Activated T-cell treated with anti-CD3 and anti-CD28 coated beads, Interleukin-2, amount 50 U/mL, for 72 hours (primary cell): ENCODE measurements around the gene GPR146. TPM values are rescaled to one million over a fixed set of nuclear protein-coding genes. Genes with fewer than 3 reads are reported as not detected.
"Not testable (repeated sequence)": the region's sequence is repeated elsewhere in the genome, so short reads cannot be mapped to it uniquely, and the experiment has no call there.

Source experiments
- ATAC-seq, 2 donors: fragments of 150-1000 bp; cut with Tn5 transposase; replicated peaks in 1 of 2; 2 replicates each; pipeline ENCODE4 v1.10.0; 2021; ENCODE audit warnings: moderate library complexity in 2 of 2, mild to moderate bottlenecking in 1 of 2
- DNase-seq, 2 donors: peaks; one replicate each; pipeline ENCODE4 v3.0.0; 2021 to 2022; ENCODE audit warnings: mixed read lengths in 1 of 2
- H3K27ac Mint-ChIP-seq: one replicate; pipeline ENCODE4 v1.8.0; 2022; ENCODE audit warnings: mild to moderate bottlenecking, moderate library complexity, mixed read lengths
- H3K27me3 Mint-ChIP-seq: one replicate; pipeline ENCODE4 v1.8.0; 2022; ENCODE audit warnings: low read depth, mixed read lengths
- H3K36me3 Mint-ChIP-seq, 2 donors: one replicate each; pipeline ENCODE4 v1.8.0; 2022; ENCODE audit warnings: mixed read lengths in 2 of 2, mild to moderate bottlenecking in 1 of 2; ENCODE audit not compliant: insufficient read depth in 2 of 2
- H3K4me1 Mint-ChIP-seq: one replicate; pipeline ENCODE4 v1.8.0; 2022; ENCODE audit warnings: low read depth, mixed read lengths
- H3K4me3 Mint-ChIP-seq, 2 donors: one replicate each; pipeline ENCODE4 v1.8.0; 2022; ENCODE audit warnings: mild to moderate bottlenecking in 2 of 2, mixed read lengths in 2 of 2, moderate library complexity in 2 of 2
- H3K9me3 Mint-ChIP-seq, 2 donors: one replicate each; pipeline ENCODE4 v1.8.0; 2022; ENCODE audit warnings: mixed read lengths in 2 of 2
- total RNA-seq, 2 donors: library from RNA; stranded (reverse); gene quantifications; one replicate each; pipeline ENCODE4 v1.2.3, GENCODE V29; 2022

Gene GPR146
- total RNA-seq, 2 donors from 2014 or later, result 0.91 to 2.7 TPM

DNA sequence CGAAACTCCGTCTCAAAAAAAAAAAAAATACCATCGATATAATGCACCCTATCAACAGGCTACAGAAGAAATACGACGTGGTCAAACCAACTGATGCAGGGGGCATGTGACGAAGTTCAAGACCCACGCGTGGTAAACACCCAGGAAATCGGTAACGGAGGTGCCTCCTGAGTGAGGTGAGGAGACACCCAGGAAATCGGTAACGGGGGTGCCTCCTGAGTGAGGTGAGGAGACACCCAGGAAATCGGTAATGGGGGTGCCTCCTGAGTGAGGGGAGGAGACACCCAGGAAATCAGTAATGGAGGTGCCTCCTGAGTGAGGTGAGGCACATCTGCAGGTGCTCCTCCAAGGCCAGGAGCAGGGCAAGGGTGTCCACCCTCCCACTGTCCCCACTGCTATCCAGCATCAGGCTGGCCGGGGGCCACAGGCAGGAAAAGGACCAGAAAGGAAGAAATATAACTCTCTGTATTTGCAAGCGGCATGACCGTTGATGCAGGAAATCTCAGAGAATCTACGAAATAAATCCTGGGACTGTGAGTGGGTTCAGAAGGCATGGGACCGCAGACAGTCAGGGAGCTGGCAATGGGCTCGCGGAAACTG is 10.7 kb upstream of the GPR146 start:
- no peaks in the 10 kb centered on the region for H3K9me3 Mint-ChIP-seq
- H3K27me3 Mint-ChIP-seq, result no peaks in the 10 kb centered on the region
- H3K27ac Mint-ChIP-seq, result no peak overlapping the region
- H3K4me1 Mint-ChIP-seq, result peaks cover 28% of the 10 kb centered on the region
- ATAC-seq (no peak), DNase-seq (no peak)
- H3K4me3 Mint-ChIP-seq, result no peak overlapping the region
- no peaks in the 10 kb centered on the region for H3K36me3 Mint-ChIP-seq

DNA sequence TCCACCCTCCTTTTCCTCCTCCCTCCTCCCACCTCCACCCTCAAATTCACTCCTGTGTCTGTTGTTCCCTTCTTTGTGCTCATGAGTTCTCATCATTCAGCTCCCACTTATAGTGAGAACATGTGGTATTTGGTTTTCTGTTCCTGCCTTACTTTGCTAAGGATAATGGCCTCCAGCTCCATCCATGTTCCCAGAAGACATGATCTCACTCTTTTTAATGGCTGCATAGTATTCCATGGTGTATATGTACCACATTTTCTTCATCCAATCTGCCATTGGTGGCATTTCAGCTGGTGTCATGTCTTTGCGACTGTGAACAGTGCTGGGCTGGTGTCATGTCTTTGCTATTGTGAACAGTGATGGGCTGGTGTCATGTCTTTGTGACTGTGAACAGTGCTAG is 9.6 kb upstream of the GPR146 start:
- not testable (repeated sequence) for ATAC-seq, H3K27ac Mint-ChIP-seq, DNase-seq, H3K9me3 Mint-ChIP-seq, H3K36me3 Mint-ChIP-seq, H3K4me3 Mint-ChIP-seq, H3K27me3 Mint-ChIP-seq
- H3K4me1 Mint-ChIP-seq, result peaks cover 19% of the 10 kb centered on the region

DNA sequence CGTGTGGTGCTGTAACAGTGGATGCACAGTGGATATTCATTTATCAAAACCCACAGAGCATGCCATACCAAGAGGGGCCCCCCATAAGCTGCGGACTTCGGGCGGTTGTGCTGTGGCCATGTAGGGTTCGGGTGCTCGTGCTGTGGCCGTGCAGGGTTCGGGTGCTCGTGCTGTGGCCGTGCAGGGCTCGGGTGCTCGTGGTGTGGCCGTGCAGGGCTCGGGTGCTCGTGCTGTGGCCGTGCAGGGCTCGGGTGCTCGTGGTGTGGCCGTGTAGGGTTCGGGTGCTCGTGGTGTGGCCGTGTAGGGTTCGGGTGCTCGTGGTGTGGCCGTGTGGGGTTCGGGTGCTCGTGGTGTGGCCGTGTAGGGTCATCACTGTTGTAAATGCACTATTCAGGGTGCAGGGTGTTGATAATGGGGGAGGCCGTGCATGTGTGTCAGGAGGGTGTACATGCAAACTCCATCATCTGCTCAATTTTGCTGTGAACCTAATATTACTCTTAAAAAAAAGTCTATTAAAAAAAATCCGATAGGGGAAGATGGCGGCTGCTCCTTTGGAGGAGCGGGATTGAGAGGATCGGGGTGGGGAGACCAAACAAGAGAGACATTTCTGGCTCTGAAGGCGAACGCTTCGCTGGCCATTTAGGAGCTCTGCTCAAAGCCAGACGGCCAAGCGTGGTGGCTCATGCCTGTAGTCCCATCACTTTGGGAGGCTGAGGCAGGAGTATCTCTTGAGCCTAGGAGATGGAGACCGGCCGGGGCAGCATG is 8.0 kb upstream of the GPR146 start:
- not testable (repeated sequence) for DNase-seq, H3K36me3 Mint-ChIP-seq, H3K9me3 Mint-ChIP-seq, H3K27me3 Mint-ChIP-seq, H3K4me3 Mint-ChIP-seq, ATAC-seq, H3K27ac Mint-ChIP-seq
- H3K4me1 Mint-ChIP-seq, result peaks cover 23% of the 10 kb centered on the region

DNA sequence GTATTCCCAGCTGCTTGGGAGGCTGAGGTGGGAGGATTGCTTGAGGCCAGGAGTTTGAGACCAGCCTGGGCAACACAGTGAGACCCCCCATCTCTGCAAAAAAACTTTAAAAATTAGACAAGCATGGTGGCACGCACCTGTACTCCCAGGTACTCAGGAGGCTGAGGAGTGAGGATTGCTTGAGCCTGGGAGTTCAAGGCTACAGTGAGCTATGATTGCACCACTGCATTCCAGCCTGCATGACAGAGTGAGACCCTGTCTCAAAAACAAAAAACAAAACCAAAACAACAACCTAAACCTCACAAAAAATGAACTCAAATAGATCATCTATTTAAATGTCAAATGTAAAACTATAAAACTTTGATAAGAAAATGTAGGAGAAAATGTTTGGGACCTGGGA is 4.1 kb upstream of the GPR146 start:
- not testable (repeated sequence) for H3K36me3 Mint-ChIP-seq, DNase-seq, ATAC-seq, H3K27me3 Mint-ChIP-seq, H3K4me3 Mint-ChIP-seq, H3K27ac Mint-ChIP-seq, H3K9me3 Mint-ChIP-seq
- peaks cover 24% of the 10 kb centered on the region for H3K4me1 Mint-ChIP-seq

DNA sequence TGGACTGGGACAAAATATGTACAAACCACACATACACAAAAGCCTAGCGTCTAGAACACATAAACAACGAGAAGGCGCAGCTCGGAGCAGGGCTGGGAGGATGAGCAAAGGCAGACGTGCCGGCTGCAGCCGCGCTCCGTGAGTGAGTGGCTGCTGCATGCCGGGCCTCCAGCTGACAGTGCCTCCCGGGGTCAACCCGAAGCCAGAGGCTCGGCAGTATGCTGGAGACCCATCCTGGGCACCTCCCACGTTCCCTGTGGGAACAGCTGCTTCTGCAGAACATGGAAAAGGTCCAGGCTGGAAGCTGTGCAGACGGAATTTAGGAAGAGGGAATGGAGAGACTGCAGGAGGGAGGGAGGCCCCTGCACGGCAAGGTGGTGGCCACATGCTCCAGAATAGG is 3.6 kb upstream of the GPR146 start:
- ATAC-seq, result no peak
- peaks cover 30% of the 10 kb centered on the region for H3K4me1 Mint-ChIP-seq
- H3K36me3 Mint-ChIP-seq, result no peaks in the 10 kb centered on the region
- H3K9me3 Mint-ChIP-seq, result no peaks in the 10 kb centered on the region
- peaks cover 8% of the 10 kb centered on the region for H3K27me3 Mint-ChIP-seq
- no peak overlapping the region for H3K27ac Mint-ChIP-seq
- H3K4me3 Mint-ChIP-seq, result peak overlapping the region in 1 of 2 donors; percentile 80
- DNase-seq, result no peak

DNA sequence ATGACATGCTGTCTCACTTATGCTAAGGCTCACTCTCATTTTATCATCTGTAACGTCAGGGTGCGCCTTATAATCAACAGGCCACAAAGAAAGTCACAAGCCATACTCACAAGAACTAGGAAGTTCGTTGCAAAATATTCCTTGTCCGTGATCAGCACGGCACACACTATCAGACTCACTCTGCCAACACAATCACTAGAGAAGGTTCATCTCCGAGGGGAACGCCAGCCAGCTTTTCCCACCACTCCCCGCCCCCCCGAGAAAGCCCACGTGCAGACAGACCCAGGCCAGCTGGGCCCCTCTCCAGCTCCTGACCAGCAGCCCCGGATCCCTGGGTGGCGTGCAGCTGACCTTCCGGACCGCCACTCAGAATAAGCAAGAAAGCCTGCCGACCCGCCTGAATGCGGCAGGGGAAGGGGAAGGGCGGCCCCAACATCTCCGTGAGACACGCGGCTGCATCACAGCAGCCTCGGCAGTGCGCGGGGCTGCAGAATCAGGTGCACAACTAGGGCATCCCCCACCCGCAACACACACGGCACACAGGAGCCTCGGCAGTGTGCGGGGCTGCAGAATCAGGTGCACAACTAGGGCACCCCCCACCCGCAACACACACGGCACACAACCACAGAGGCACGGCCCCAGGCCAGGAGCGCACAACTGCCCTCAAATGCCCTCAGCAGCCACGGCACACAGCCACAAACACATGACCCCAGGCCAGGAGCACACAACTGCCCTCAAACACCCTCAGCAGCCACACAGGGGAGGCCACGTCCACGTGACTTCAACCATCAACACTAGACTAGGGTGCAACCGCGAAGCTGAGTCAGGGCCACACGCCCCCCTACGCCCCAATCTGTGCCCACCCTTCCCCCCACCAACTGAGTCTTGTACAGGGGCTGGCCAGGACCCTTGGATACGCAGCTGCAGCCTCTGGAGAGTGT is 2.5 kb upstream of the GPR146 start:
- H3K9me3 Mint-ChIP-seq, result no peaks in the 10 kb centered on the region

DNA sequence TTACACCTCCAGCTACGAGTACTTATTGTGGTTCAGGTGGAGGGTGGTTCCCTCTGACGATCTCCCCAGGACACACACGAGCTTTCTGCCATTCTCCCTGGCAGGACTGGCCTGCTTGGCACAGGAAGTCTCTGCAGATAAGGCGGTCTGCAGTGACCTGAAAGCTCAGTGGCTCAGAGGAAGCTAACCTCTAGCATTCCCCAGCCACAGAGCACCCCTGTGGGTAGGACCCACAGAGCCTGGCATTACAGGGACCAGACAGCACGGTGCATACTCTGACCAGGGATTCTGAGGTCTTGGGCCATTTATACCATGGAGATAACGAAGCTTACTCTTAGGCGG is 1.9 kb upstream of the GPR146 start:
- Mint-ChIP-seq H3K9me3 (no peaks in the 10 kb centered on the region), H3K36me3 (no peaks in the 10 kb centered on the region), H3K27me3 (peaks cover 8% of the 10 kb centered on the region), H3K27ac (no peak overlapping the region), H3K4me1 (peaks cover 43% of the 10 kb centered on the region), H3K4me3 (no peak overlapping the region)
- DNase-seq, result no peak
- ATAC-seq, result no peak

More for the DNA sequence above, 2.5 kb upstream of the GPR146 start:
- ATAC-seq, result no peak
- Mint-ChIP-seq H3K27ac (no peak overlapping the region), H3K4me1 (peaks cover 37% of the 10 kb centered on the region), H3K27me3 (peaks cover 8% of the 10 kb centered on the region), H3K36me3 (no peaks in the 10 kb centered on the region), H3K4me3 (peak overlapping the region in 1 of 2 donors; percentile 38)
- peak in 1 of 2 donors; percentile 24 for DNase-seq

DNA sequence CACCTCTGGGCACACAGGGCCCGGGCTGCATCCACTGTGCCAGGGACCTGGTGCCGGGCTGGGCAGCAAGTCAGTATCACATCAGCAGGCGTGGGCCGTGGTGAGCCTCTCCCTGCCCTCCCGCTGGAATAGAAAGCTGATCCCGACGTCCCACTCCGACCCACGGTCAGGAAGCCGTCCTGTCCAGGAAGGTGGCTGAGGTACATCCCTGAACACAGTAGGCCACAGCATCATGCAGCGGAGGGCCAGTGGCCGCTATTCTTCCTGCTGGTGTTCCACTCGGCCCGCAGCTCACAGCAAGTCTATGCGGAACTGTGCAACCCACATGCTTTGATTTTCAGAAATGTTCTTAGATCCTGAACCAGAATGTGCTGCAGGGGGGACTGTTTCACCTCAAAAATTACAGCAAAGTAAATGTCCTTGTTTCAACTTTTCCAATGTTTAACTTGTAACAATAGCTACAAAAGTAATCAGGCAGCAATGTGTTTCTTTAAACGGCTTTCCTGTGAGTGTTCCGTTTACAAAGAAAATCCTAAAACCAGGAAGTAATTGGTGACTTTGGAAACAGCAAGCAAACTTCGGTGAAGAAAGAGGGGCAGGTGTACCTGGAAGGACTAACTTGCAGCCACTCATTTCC is 676 bp upstream of the GPR146 start:
- H3K4me3 Mint-ChIP-seq, result peak overlapping the region; percentile 73 to 87
- H3K27ac Mint-ChIP-seq, result peak overlapping the region; percentile 79
- ATAC-seq (no peak), DNase-seq (no peak)
- peaks cover 8% of the 10 kb centered on the region for H3K27me3 Mint-ChIP-seq
- no peaks in the 10 kb centered on the region for H3K36me3 Mint-ChIP-seq
- no peaks in the 10 kb centered on the region for H3K9me3 Mint-ChIP-seq
- peaks cover 49% of the 10 kb centered on the region for H3K4me1 Mint-ChIP-seq

DNA sequence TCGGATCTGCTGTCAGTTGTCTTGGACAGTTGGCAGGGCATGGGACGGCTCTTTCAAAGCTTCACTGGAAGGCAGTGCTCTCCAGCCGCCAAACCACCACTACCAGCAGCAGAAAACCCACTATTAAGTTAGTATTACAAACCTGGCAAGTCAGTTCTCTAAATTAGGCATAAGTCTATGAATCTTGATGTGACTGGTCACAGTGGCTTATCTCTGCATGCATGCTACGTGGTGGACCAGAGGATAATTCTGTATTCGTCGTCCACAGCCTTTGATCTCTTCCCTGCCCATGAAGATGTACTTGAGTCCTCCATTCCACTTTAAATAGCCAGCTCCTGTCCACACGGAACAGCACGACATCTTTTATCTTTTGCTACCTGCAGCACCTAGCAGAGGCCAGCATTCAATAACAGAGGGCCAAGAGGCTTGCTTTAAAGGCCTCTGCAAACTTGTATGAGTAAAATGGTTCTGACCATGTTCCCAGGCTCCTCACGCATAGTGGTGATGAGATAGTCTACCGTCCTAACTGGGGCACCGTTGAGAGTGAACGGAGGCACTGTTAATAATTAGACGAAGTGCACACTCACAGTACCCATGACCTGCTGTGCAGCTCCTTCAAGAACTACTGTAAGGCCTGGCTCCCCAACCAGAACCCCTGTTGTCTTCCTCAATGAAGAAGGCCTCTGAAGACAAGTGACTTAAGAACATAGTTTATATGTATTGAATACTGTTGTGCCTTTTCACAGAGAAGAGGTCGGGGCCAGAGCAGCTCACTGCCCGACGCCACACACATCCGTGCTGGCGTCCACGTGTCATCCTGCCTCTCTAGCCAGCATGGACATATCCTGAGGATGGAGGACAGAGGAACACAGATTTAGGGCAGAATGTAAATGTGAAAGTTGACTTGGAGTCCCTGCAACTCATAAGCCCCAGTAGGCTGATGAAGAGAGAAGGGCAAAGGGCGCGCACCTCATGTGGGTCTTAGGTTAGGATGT is 1.0 kb downstream of the GPR146 start:
- peaks cover 65% of the 10 kb centered on the region for H3K4me1 Mint-ChIP-seq

DNA sequence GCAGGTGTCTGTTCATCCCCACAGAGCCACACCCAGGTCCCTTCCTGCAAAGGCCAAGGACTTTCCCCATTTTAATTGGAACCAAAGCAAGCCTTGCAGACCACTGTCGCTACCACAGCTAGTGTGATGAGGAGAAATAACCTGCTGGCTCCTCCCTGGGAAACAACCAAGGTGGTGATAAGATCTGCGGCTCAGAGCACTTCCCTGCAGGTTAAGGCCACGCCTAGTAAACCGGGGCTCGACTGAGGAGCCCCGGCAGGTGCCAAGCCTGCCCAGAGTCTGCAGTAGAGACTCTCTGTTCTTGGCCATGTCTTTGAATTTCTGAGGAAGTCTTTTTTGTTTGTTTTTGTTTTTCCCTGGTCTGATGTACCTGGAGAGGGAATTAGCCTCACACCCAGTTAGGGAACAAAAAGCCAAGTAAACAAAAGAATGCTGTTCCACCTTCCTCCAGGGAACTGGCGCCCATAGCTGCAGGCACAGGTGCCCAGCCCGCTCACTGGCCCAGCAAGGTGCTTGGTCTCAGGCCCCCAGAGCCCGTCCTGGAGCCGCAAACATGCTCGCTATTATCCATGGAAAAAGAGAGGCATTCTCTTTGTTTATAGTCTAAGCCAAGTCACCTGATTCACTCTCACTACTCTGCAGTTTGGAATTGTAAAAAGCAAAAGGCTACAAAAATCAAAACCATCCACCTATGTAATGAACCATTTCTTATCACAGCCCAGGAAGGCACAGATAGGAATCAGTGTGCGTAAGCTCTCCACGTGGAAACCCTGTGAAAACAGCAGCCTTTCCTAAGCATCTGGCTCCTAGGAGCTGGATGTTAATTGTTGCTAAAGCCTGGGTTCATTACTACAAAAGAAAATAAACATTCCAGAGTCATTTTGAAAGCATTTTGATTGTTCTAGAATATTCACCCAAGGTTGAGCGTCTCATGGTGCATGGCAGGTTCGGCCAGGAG is 2.7 kb downstream of the GPR146 start:
- Mint-ChIP-seq H3K27ac (no peak overlapping the region), H3K4me3 (peak overlapping the region; percentile 4 to 10), H3K27me3 (no peaks in the 10 kb centered on the region), H3K36me3 (no peaks in the 10 kb centered on the region), H3K9me3 (no peaks in the 10 kb centered on the region), H3K4me1 (peaks cover 58% of the 10 kb centered on the region)
- DNase-seq (no peak), ATAC-seq (no peak)

More for the DNA sequence above, 1.0 kb downstream of the GPR146 start:
- no peaks in the 10 kb centered on the region for H3K9me3 Mint-ChIP-seq
- no peak for DNase-seq
- no peak for ATAC-seq
- H3K36me3 Mint-ChIP-seq, result no peaks in the 10 kb centered on the region
- H3K27me3 Mint-ChIP-seq, result peaks cover 7% of the 10 kb centered on the region
- peak overlapping the region; percentile 44 for H3K27ac Mint-ChIP-seq
- H3K4me3 Mint-ChIP-seq, result peak overlapping the region; percentile 80 to 89

DNA sequence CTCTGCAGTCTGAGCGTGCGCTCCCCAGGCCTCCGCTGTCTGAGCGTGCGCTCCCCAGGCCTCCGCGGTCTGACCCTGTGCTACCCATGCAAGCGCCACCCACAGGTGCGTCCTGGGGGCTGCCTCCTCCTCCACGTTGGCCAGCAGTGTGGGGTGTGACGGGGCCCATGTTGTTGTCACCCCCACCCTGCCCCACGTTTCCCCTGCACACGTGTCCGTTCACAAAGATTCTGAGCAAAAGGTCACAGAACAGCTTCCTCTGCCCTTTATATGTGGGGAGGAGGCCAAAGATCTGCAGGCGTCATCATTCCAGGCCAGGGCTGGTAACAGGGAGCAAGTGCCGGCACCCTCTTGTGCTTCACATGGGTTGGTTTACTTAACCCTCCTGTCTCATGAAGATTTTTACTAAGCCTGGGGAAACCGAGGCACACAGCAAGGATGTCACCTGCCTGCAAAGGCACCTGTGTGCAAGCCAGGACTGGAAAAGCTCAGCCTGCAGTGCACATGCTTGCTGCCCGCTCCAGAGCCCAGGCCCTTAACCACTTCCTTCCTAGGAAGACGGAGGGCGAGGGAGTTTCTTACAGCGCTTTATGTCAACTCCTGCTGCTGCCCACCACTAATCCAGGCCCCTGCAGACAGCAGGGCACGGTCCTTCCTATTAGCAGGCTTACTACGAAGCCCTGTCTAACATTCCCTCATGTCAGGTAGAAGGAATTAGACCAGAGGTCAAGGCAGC is 4.8 kb downstream of the GPR146 start:
- no peak for ATAC-seq
- Mint-ChIP-seq H3K27ac (no peak overlapping the region), H3K27me3 (no peaks in the 10 kb centered on the region), H3K9me3 (no peaks in the 10 kb centered on the region), H3K4me1 (peaks cover 50% of the 10 kb centered on the region), H3K4me3 (peak overlapping the region in 1 of 2 donors; percentile 29), H3K36me3 (no peaks in the 10 kb centered on the region)
- no peak for DNase-seq
